ENCODE results near the gene DPCD.

Gene DPCD

GRCh38 chr10:101587725-101588653 lies at the start of gene DPCD, which contains the start of gene POLL:
DPCD (plus strand) TSS chr10:101588321; CDS start chr10:101588337, 16 bp downstream.
POLL (minus strand) TSS chr10:101588257; CDS start chr10:101587360, 897 bp downstream.
- H3K4me3 ChIP-seq (ENCODE audit: low read depth, low read length): peak within 1 kb of the TSS; percentile 96
- peak within 1 kb of the TSS; percentile 79 for H3K9ac ChIP-seq (ENCODE audit: low read length)
- H3K27ac ChIP-seq (ENCODE audit: low read depth, low read length): no peak within 1 kb of the TSS
- peaks cover 15% of the 10 kb centered on the region for H3K4me1 ChIP-seq (ENCODE audit: control insufficient read depth, insufficient read depth, low read length)
- H3K36me3 ChIP-seq (ENCODE audit: control insufficient read depth, insufficient read depth, low read length): peaks cover 21% of the 10 kb centered on the region
- H3K27me3 ChIP-seq (ENCODE audit: control insufficient read depth, insufficient read depth, low read length): no peaks in the 10 kb centered on the region
- H3K9me3 ChIP-seq (ENCODE audit: control insufficient read depth, insufficient read depth, low read depth, low read length): no peaks in the 10 kb centered on the region

DNA sequence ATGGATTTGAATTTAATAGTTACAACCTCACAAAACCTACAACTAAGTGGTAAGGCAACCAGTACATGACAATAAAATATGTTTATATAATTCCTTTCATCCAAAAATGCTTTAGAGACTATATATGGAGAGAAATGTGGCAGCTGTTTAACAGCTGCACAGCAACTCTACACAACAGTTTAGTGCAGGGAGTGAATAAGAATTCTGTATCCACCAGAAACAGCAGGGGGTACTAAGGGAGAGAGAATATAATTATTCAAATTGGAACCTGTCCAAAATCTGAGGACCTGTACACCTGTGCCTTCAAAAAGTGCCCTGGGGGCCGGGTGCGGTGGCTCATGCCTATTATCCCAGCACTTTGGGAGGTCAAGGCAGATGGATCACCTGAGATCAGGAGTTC lies 49.7 kb upstream of the DPCD start:
- H3K36me3 ChIP-seq (ENCODE audit: control insufficient read depth, insufficient read depth, low read length): peaks cover 2% of the 10 kb centered on the region; the same call in 1 of the 2 replicates
- no peak overlapping the region for H3K4me3 ChIP-seq (ENCODE audit: low read depth, low read length)
- no peaks in the 10 kb centered on the region for H3K9me3 ChIP-seq (ENCODE audit: control insufficient read depth, insufficient read depth, low read depth, low read length)
- H3K27me3 ChIP-seq (ENCODE audit: control insufficient read depth, insufficient read depth, low read length): no peaks in the 10 kb centered on the region
- no peaks in the 10 kb centered on the region for H3K4me1 ChIP-seq (ENCODE audit: control insufficient read depth, insufficient read depth, low read length)
- no peak overlapping the region for H3K9ac ChIP-seq (ENCODE audit: low read length)
- H3K27ac ChIP-seq (ENCODE audit: low read depth, low read length): no peak overlapping the region

GRCh38 chr10:101545898-101546297 lies 42.2 kb upstream of the DPCD start:
- Histone ChIP-seq H3K4me1 (ENCODE audit: control insufficient read depth, insufficient read depth, low read length) (no peaks in the 10 kb centered on the region), H3K27me3 (ENCODE audit: control insufficient read depth, insufficient read depth, low read length) (no peaks in the 10 kb centered on the region), H3K9ac (ENCODE audit: low read length) (no peak overlapping the region), H3K27ac (ENCODE audit: low read depth, low read length) (no peak overlapping the region), H3K36me3 (ENCODE audit: control insufficient read depth, insufficient read depth, low read length) (0 out of 2 replicates have a peak, but pooled peaks cover 2% of the 10 kb centered on the region), H3K4me3 (ENCODE audit: low read depth, low read length) (no peak overlapping the region), H3K9me3 (ENCODE audit: control insufficient read depth, insufficient read depth, low read depth, low read length) (no peaks in the 10 kb centered on the region)

DNA sequence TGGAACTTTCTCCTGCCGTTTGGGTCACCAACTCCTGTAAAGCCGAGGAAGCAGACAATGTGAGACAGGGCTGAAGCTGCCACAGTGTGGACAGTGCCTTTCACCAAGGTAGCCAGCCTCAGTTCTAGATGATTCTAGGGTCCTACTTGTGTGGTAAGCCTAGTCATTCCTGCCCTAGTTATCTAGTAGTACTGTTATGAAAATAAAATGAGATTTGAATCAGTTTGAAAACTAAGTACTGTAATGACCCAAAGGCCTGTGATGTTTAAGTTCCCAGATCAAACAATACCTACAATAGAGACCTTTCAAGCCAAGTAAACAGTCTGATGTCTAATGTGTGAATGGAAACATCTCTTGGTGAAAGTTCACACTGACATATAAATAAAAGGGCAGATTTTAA lies 37.2 kb upstream of the DPCD start:
- no peak overlapping the region for H3K27ac ChIP-seq (ENCODE audit: low read depth, low read length)
- H3K9ac ChIP-seq (ENCODE audit: low read length): no peak overlapping the region
- no peak overlapping the region for H3K4me3 ChIP-seq (ENCODE audit: low read depth, low read length)
- H3K27me3 ChIP-seq (ENCODE audit: control insufficient read depth, insufficient read depth, low read length): no peaks in the 10 kb centered on the region
- no peaks in the 10 kb centered on the region for H3K9me3 ChIP-seq (ENCODE audit: control insufficient read depth, insufficient read depth, low read depth, low read length)
- H3K36me3 ChIP-seq (ENCODE audit: control insufficient read depth, insufficient read depth, low read length): 0 out of 2 replicates have a peak, but pooled peaks cover 8% of the 10 kb centered on the region
- H3K4me1 ChIP-seq (ENCODE audit: control insufficient read depth, insufficient read depth, low read length): no peaks in the 10 kb centered on the region

GRCh38 chr10:101552442-101552841 lies 35.7 kb upstream of the DPCD start:
- Histone ChIP-seq H3K27ac (ENCODE audit: low read depth, low read length) (no peak overlapping the region), H3K9me3 (ENCODE audit: control insufficient read depth, insufficient read depth, low read depth, low read length) (no peaks in the 10 kb centered on the region), H3K27me3 (ENCODE audit: control insufficient read depth, insufficient read depth, low read length) (no peaks in the 10 kb centered on the region), H3K4me3 (ENCODE audit: low read depth, low read length) (no peak overlapping the region), H3K4me1 (ENCODE audit: control insufficient read depth, insufficient read depth, low read length) (no peaks in the 10 kb centered on the region), H3K9ac (ENCODE audit: low read length) (no peak overlapping the region), H3K36me3 (ENCODE audit: control insufficient read depth, insufficient read depth, low read length) (0 out of 2 replicates have a peak, but pooled peaks cover 8% of the 10 kb centered on the region)

GRCh38 chr10:101557541-101557940 lies 30.6 kb upstream of the DPCD start:
- no peaks in the 10 kb centered on the region for H3K9me3 ChIP-seq (ENCODE audit: control insufficient read depth, insufficient read depth, low read depth, low read length)
- H3K4me1 ChIP-seq (ENCODE audit: control insufficient read depth, insufficient read depth, low read length): peaks cover 11% of the 10 kb centered on the region
- H3K9ac ChIP-seq (ENCODE audit: low read length): no peak overlapping the region
- H3K27ac ChIP-seq (ENCODE audit: low read depth, low read length): no peak overlapping the region
- no peaks in the 10 kb centered on the region for H3K27me3 ChIP-seq (ENCODE audit: control insufficient read depth, insufficient read depth, low read length)
- no peak overlapping the region for H3K4me3 ChIP-seq (ENCODE audit: low read depth, low read length)
- no peaks in the 10 kb centered on the region for H3K36me3 ChIP-seq (ENCODE audit: control insufficient read depth, insufficient read depth, low read length)

GRCh38 chr10:101558204-101558603 lies 29.9 kb upstream of the DPCD start:
- Histone ChIP-seq H3K9ac (ENCODE audit: low read length) (no peak overlapping the region), H3K4me1 (ENCODE audit: control insufficient read depth, insufficient read depth, low read length) (peaks cover 11% of the 10 kb centered on the region), H3K36me3 (ENCODE audit: control insufficient read depth, insufficient read depth, low read length) (no peaks in the 10 kb centered on the region), H3K9me3 (ENCODE audit: control insufficient read depth, insufficient read depth, low read depth, low read length) (no peaks in the 10 kb centered on the region), H3K4me3 (ENCODE audit: low read depth, low read length) (no peak overlapping the region), H3K27ac (ENCODE audit: low read depth, low read length) (no peak overlapping the region), H3K27me3 (ENCODE audit: control insufficient read depth, insufficient read depth, low read length) (no peaks in the 10 kb centered on the region)

- Histone ChIP-seq H3K9ac (ENCODE audit: low read length) (no peak overlapping the region), H3K27me3 (ENCODE audit: control insufficient read depth, insufficient read depth, low read length) (no peaks in the 10 kb centered on the region), H3K9me3 (ENCODE audit: control insufficient read depth, insufficient read depth, low read depth, low read length) (no peaks in the 10 kb centered on the region), H3K27ac (ENCODE audit: low read depth, low read length) (no peak overlapping the region), H3K4me1 (ENCODE audit: control insufficient read depth, insufficient read depth, low read length) (peaks cover 11% of the 10 kb centered on the region), H3K4me3 (ENCODE audit: low read depth, low read length) (no peak overlapping the region), H3K36me3 (ENCODE audit: control insufficient read depth, insufficient read depth, low read length) (no peaks in the 10 kb centered on the region)
These were observed 29.2 kb upstream of the DPCD start for GRCh38 chr10:101558671-101559595.

- no peak overlapping the region for H3K9ac ChIP-seq (ENCODE audit: low read length)
These were observed 28.4 kb upstream of the DPCD start for GRCh38 chr10:101559596-101560297.

GRCh38 chr10:101560298-101561067 lies 27.6 kb upstream of the DPCD start:
- Histone ChIP-seq H3K4me1 (ENCODE audit: control insufficient read depth, insufficient read depth, low read length) (peaks cover 11% of the 10 kb centered on the region), H3K27ac (ENCODE audit: low read depth, low read length) (no peak overlapping the region), H3K9me3 (ENCODE audit: control insufficient read depth, insufficient read depth, low read depth, low read length) (no peaks in the 10 kb centered on the region), H3K9ac (ENCODE audit: low read length) (no peak overlapping the region), H3K27me3 (ENCODE audit: control insufficient read depth, insufficient read depth, low read length) (peaks cover 7% of the 10 kb centered on the region), H3K4me3 (ENCODE audit: low read depth, low read length) (no peak overlapping the region), H3K36me3 (ENCODE audit: control insufficient read depth, insufficient read depth, low read length) (no peaks in the 10 kb centered on the region)

More at GRCh38 chr10:101559596-101560297, 28.4 kb upstream of the DPCD start:
- no peak overlapping the region for H3K27ac ChIP-seq (ENCODE audit: low read depth, low read length)
- no peak overlapping the region for H3K4me3 ChIP-seq (ENCODE audit: low read depth, low read length)
- peaks cover 11% of the 10 kb centered on the region for H3K4me1 ChIP-seq (ENCODE audit: control insufficient read depth, insufficient read depth, low read length)
- H3K36me3 ChIP-seq (ENCODE audit: control insufficient read depth, insufficient read depth, low read length): no peaks in the 10 kb centered on the region
- H3K27me3 ChIP-seq (ENCODE audit: control insufficient read depth, insufficient read depth, low read length): no peaks in the 10 kb centered on the region
- H3K9me3 ChIP-seq (ENCODE audit: control insufficient read depth, insufficient read depth, low read depth, low read length): no peaks in the 10 kb centered on the region
